B cell (primary cell): ENCODE results near the gene PPP1R26.

ENCODE experiments used
- CTCF ChIP-seq: fragments of 200-600 bp; IDR thresholded peaks from one replicate; pipeline ENCODE4 v1.8.0; 2022; ENCODE audit warnings: antibody characterized with exemption, mild to moderate bottlenecking
- EZH2 ChIP-seq: IDR thresholded peaks from 2 replicates; pipeline ENCODE4 v1.6.1; 2012; ENCODE audit warnings: borderline replicate concordance, low read depth, mild to moderate bottlenecking, moderate library complexity, low read length; ENCODE audit not compliant: insufficient read depth, poor library complexity, severe bottlenecking

GRCh38 chr9:135524130-135524861, 44.7 kb downstream of the PPP1R26 start:
- TF ChIP-seq CTCF (no peak), EZH2 (no peak)
